HG02623 (cell line): ENCODE results near the gene NTN5.

Source experiments
- ATAC-seq: cut with Tn5 transposase; IDR thresholded peaks from one replicate; pipeline ENCODE4 v1.9.1; 2021; ENCODE audit warnings: moderate library complexity; ENCODE audit not compliant: unreplicated experiment

Gene NTN5

DNA sequence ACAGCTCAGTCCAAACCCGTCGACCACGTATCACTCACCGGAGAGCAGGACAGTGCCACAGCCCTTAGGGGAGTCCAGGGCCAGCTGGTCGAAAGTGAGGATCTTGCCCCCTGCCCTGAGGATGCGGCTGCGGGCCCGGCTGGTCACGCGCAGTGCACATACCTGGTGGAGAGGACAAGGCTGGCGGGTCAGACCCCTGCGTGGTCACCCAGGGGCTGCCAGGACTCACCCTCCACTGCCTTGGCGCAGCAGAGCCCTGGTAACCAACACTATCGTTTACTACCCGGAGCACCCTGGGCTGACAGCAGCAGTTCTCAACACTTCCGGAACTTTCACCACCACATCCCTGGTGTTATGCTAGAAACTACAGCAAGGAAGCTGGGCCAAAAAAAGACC lies 56.8 kb downstream of the NTN5 start:
- no peak for ATAC-seq

GRCh38 chr19:48615231-48616040 lies 57.4 kb downstream of the NTN5 start:
- no peak for ATAC-seq

DNA sequence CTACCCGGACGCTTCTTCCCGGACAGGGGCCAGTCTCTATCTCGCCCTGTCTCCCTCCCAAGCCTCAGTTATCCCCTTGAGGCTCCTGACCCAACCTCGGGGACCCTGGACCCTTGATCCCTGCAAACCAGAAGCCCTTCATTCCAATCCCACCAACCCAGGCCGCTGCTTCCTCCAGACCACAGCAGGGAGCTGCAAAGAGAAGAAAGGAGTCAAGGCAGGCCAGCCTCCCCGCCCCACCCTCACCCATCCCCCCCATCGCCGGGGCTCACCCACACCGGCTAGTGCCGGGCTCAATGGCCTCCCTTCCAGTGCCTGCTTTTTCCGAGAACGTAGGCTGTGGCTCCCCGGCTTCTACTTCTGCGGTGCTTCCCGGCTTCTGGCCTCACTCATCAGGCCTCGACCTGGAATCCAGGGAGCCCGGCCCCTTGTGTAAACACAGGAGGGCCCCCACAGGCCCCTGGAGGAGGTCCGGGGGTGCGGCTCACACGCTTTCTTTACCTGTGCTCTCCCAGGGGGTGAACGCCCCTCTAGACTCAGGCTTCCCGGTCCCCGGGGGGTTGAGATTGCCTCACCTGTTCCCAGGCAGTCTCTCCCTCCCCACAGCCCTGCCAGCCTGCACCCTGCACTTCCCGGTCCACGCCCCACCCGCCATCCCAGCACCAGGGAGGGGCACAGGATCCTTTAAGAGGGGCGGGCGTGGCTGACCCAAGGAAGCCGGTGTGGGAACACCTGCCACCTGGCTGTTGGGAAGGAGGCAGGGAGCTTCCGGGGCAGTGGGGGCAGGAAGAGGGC lies 58.2 kb downstream of the NTN5 start, which contains the start of gene FAM83E:
Gene FAM83E, minus strand, starts transcription at position 641 of the 795 bp plus-strand sequence. CDS start 1,704 bp downstream, outside the sequence.
- no peak for ATAC-seq

GRCh38 chr19:48613852-48614435 lies 58.9 kb downstream of the NTN5 start:
- no peak for ATAC-seq

DNA sequence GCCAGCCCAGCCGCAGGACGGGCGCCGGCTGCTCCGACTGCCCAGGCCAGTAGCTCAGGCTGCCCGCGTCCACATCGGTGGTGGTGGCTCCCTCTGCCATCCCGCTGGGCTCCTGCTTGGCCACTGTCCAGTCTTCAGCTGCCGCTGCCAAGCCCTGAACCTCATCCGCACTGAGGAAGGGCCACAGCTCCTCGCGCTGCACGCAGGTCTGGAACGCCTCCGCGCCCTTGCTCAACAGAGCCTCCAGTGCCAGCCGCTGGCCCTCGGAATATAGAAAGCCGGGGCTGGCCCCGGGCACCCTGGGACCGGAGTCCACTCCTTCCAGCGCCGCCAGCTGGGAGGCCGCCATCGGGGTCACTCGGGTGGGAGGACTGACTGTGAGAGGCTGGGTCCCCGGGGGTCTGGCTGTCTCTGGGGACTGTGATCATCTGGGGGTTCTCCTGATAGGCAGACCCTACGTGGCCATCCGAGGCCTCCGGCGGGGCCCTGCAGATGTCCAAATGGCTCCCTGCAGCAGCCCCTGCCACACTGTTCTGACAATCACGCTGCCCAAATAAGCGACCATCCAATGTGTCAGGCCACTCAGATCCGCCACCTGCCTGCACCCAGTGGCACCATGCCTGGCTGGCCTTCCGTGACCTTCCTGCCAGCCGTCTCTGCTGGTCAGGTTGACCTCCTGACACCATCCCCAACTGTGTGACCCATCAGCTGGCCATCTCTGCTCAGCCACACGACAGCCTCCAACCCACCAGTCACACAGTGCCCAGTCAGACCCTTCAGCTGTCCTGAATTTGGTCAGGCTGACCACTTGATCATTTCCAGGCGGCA lies 59.6 kb downstream of the NTN5 start:
- no peak for ATAC-seq

GRCh38 chr19:48611872-48612271 lies 60.9 kb downstream of the NTN5 start:
- no peak for ATAC-seq
